ENCODE measurements around the gene UBE2H. TPM values are rescaled to one million over a fixed set of nuclear protein-coding genes. Genes with fewer than 3 reads are reported as not detected.

Gene UBE2H
- total RNA-seq, 3 donors from 2014 or later: 39.6 to 85.9 (median 40.0) TPM

- DNase-seq (no peak), ATAC-seq (no peak)
- H3K36me3 ChIP-seq (ENCODE audit: low read depth): no peaks in the 10 kb centered on the region
- no peaks in the 10 kb centered on the region for H3K9me3 ChIP-seq
- H3K4me3 ChIP-seq: no peak overlapping the region
- no peak for TF ChIP-seq CTCF (IDR thresholded peaks at IDR 0.05)
- peaks cover 12% of the 10 kb centered on the region for H3K4me1 ChIP-seq (ENCODE audit: low read depth)
- intact Hi-C loops (cut with DNase I, micrococcal nuclease): no loop called here
Measured at GRCh38 chr7:129830949-129831348, 121.8 kb downstream of the UBE2H start.

GRCh38 chr7:129829737-129830631, 122.8 kb downstream of the UBE2H start:
- intact Hi-C loops (cut with DNase I, micrococcal nuclease): loop anchor here in 1 of 2 donors (10.0 kb wide), 1 partner anchor 185 kb away; no protein-coding TSS in a partner anchor

GRCh38 chr7:129828989-129829736, 123.6 kb downstream of the UBE2H start:
- H3K9me3 ChIP-seq: no peaks in the 10 kb centered on the region
- H3K4me3 ChIP-seq: no peak overlapping the region
- no peak for DNase-seq
- intact Hi-C loops (cut with DNase I, micrococcal nuclease): loop anchor here in 1 of 2 donors (10.0 kb wide), 1 partner anchor 186 kb away; no protein-coding TSS in a partner anchor
- no peak for ATAC-seq
- H3K4me1 ChIP-seq (ENCODE audit: low read depth): peaks cover 21% of the 10 kb centered on the region
- no peak for TF ChIP-seq CTCF (IDR thresholded peaks at IDR 0.05)
- H3K36me3 ChIP-seq (ENCODE audit: low read depth): no peaks in the 10 kb centered on the region

More at GRCh38 chr7:129829737-129830631, 122.8 kb downstream of the UBE2H start:
- ATAC-seq (peak; percentile 58), DNase-seq (peak in 2 of 3 donors; percentile 45 to 65)
- no peaks in the 10 kb centered on the region for H3K36me3 ChIP-seq (ENCODE audit: low read depth)
- no peak overlapping the region for H3K4me3 ChIP-seq
- peaks cover 16% of the 10 kb centered on the region for H3K4me1 ChIP-seq (ENCODE audit: low read depth)
- peak; percentile 56 for TF ChIP-seq CTCF (IDR thresholded peaks at IDR 0.05)
- no peaks in the 10 kb centered on the region for H3K9me3 ChIP-seq

GRCh38 chr7:129828078-129828762, 124.5 kb downstream of the UBE2H start:
- peaks cover 21% of the 10 kb centered on the region for H3K4me1 ChIP-seq (ENCODE audit: low read depth)
- ATAC-seq: no peak

More at GRCh38 chr7:129828078-129828762, 124.5 kb downstream of the UBE2H start:
- no peaks in the 10 kb centered on the region for H3K9me3 ChIP-seq
- intact Hi-C loops (cut with DNase I, micrococcal nuclease): loop anchor here in 1 of 2 donors (10.0 kb wide), 1 partner anchor 187 kb away; no protein-coding TSS in a partner anchor
- H3K4me3 ChIP-seq: no peak overlapping the region
- DNase-seq: no peak
- TF ChIP-seq CTCF (IDR thresholded peaks at IDR 0.05): no peak
- H3K36me3 ChIP-seq (ENCODE audit: low read depth): no peaks in the 10 kb centered on the region
